ENCODE data around the gene ASB12. TPM values are rescaled to one million over a fixed set of nuclear protein-coding genes. Genes with fewer than 3 reads are reported as not detected.

The ASB12 gene
- total and polyA plus RNA-seq, 2 of the 8 experiments (the other 6 are each of a cell fraction or from before 2014, with no cell fraction given): 1.3 to 1.7 TPM

- Histone ChIP-seq H3K4ac (replicated peaks; ENCODE audit: insufficient read length, low read depth, low read length) (no peak overlapping the region), H3K36me3 (ENCODE audit: control insufficient read depth in 2 of 4, insufficient read depth in 4 of 4, low read length in 3 of 4) (no peaks in the 10 kb centered on the region), H2BK12ac (ENCODE audit: low read depth, low read length) (no peak overlapping the region), H3K4me1 (replicated peaks in 1 of 4; ENCODE audit: control insufficient read depth in 3 of 4, insufficient read depth in 4 of 4, low read length in 3 of 4) (no peaks in the 10 kb centered on the region), H3K9ac (replicated peaks in 1 of 4; ENCODE audit: extremely low read depth in 1 of 4, low read depth in 3 of 4, low read length in 3 of 4) (no peak overlapping the region), H4K5ac (ENCODE audit: insufficient read length, low read depth, low read length) (no peak overlapping the region), H3K14ac (ENCODE audit: insufficient read length) (no peak overlapping the region), H4K20me1 (replicated peaks in 1 of 2; ENCODE audit: control insufficient read depth in 1 of 2, insufficient read depth in 2 of 2, low read length in 2 of 2) (no peaks in the 10 kb centered on the region), H2BK20ac (ENCODE audit: low read length) (no peak overlapping the region), H3K4me3 (ENCODE audit: extremely low read depth in 1 of 4, insufficient read depth in 2 of 4, low read depth in 3 of 4, low read length in 4 of 4) (no peak overlapping the region), H3K27ac (ENCODE audit: low read depth, low read length) (no peak overlapping the region), H4K91ac (replicated peaks; ENCODE audit: insufficient read length, low read length) (no peak overlapping the region), H3K23ac (ENCODE audit: insufficient read length) (no peak overlapping the region), H3K23me2 (ENCODE audit: low read depth, low read length) (no peaks in the 10 kb centered on the region), H3K27me3 (replicated peaks in 1 of 4; ENCODE audit: control insufficient read depth in 3 of 4, extremely low read depth in 1 of 4, insufficient read depth in 3 of 4, low read length in 3 of 4) (no peaks in the 10 kb centered on the region), H2AK5ac (ENCODE audit: low read depth, low read length) (no peak overlapping the region), H3K18ac (ENCODE audit: extremely low read depth, low read length) (no peak overlapping the region), H3K56ac (replicated peaks; ENCODE audit: insufficient read length, low read depth, low read length) (no peak overlapping the region), H4K8ac (ENCODE audit: extremely low read depth, insufficient read depth, low read length) (no peak overlapping the region), H3K9me3 (ENCODE audit: insufficient read depth in 2 of 2, low read depth in 1 of 2, low read length in 1 of 2) (no peaks in the 10 kb centered on the region), H2BK120ac (replicated peaks; ENCODE audit: low read depth, low read length) (no peak overlapping the region), H2BK5ac (ENCODE audit: low read depth, low read length) (no peak overlapping the region), H3K79me2 (ENCODE audit: control insufficient read depth in 1 of 2, insufficient read depth in 2 of 2, low read length in 2 of 2) (no peaks in the 10 kb centered on the region), H3K4me2 (ENCODE audit: insufficient read depth in 1 of 2, low read depth in 2 of 2, low read length in 2 of 2) (no peak overlapping the region), H2AFZ (ENCODE audit: low read length) (no peak overlapping the region), H3K79me1 (ENCODE audit: low read depth, low read length) (no peaks in the 10 kb centered on the region), H2BK15ac (ENCODE audit: low read length) (no peak overlapping the region)
- DNase-seq (ENCODE audit: low read depth in 1 of 2, low spot score in 2 of 2) (no peak), FAIRE-seq (no peak)
- no peak for TF ChIP-seq JUND (IDR thresholded peaks at IDR 0.05; ENCODE audit: low read length)
- TF ChIP-seq RXRA (IDR thresholded peaks at IDR 0.05; ENCODE audit: insufficient read depth, low read depth, low read length): no peak
- no peak for TF ChIP-seq TAF7 (optimal IDR thresholded peaks at IDR 0.05; ENCODE audit: borderline replicate concordance, low read depth, low read length)
- no peak for TF ChIP-seq JUN (IDR thresholded peaks at IDR 0.05; ENCODE audit: low read depth, low read length)
- no peak for TF ChIP-seq SIX5 (IDR thresholded peaks at IDR 0.05; ENCODE audit: low read depth, low read length)
- TF ChIP-seq USF2 (IDR thresholded peaks at IDR 0.05; ENCODE audit: low read length): no peak
- POLR2A ChIA-PET (ENCODE audit: partially characterized antibody): no interaction called here
- CTCF ChIA-PET (ENCODE audit: partially characterized antibody): no interaction called here
Observed at GRCh38 chrX:64265265-64265664, 34.9 kb upstream of the ASB12 start.
